Epithelial cell of proximal tubule (primary cell): ENCODE measurements around the gene RPL19. TPM values are rescaled to one million over a fixed set of nuclear protein-coding genes. Genes with fewer than 3 reads are reported as not detected.

Experiments used
- DNase-seq: peaks from one replicate; pipeline ENCODE4 v3.0.0-alpha.2; 2011; ENCODE audit warnings: low read depth
- H3K4me3 ChIP-seq: 2 replicates; pipeline ENCODE4 v1.5.1; 2011; ENCODE audit warnings: low read depth, mild to moderate bottlenecking, low read length
- total RNA-seq: library from RNA; depleted of rRNA; stranded (reverse); fragments of >200 nt; gene quantifications from 2 replicates; pipeline ENCODE4 v1.2.3, GENCODE V29; 2015
- TF ChIP-seq, protein P1 (sequence below): conservative IDR thresholded peaks from 2 replicates; pipeline ENCODE4 v1.5.1; 2012; ENCODE audit warnings: low read depth, mild to moderate bottlenecking, low read length

The RPL19 gene
- total RNA-seq, 1 donor from 2014 or later, result 2,474 TPM

DNA sequence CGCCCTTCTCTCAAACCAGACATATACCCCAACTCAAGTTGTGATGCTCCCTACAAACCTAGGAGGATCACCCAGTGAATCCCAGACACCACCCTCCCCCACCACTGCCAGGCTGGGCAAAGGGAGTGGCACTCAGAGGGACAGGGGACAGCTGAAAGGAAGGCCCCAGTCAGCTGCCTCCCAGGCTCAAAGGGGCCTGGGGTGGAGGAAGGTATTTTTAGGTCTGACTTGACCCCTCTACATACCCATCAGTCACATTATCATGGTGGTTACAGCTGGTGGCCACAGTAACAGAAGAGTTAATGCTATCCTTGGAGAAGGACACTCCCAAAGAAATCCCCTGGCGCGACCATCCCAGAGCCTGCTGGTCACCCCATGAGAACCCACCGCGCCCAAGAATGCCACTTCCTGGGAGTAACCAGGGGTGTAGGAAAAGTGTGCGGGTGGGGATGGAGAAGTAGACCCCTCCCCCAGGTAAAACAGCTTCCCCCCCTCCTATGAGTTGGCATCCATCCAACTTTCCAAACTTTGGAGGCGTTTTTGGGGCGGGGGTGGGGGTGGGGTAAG is 3.8 kb upstream of the RPL19 start:
- TF ChIP-seq, protein P1, sequence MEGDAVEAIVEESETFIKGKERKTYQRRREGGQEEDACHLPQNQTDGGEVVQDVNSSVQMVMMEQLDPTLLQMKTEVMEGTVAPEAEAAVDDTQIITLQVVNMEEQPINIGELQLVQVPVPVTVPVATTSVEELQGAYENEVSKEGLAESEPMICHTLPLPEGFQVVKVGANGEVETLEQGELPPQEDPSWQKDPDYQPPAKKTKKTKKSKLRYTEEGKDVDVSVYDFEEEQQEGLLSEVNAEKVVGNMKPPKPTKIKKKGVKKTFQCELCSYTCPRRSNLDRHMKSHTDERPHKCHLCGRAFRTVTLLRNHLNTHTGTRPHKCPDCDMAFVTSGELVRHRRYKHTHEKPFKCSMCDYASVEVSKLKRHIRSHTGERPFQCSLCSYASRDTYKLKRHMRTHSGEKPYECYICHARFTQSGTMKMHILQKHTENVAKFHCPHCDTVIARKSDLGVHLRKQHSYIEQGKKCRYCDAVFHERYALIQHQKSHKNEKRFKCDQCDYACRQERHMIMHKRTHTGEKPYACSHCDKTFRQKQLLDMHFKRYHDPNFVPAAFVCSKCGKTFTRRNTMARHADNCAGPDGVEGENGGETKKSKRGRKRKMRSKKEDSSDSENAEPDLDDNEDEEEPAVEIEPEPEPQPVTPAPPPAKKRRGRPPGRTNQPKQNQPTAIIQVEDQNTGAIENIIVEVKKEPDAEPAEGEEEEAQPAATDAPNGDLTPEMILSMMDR, result no peak
- no peak for DNase-seq
- peak overlapping the region; percentile 78 for H3K4me3 ChIP-seq

DNA sequence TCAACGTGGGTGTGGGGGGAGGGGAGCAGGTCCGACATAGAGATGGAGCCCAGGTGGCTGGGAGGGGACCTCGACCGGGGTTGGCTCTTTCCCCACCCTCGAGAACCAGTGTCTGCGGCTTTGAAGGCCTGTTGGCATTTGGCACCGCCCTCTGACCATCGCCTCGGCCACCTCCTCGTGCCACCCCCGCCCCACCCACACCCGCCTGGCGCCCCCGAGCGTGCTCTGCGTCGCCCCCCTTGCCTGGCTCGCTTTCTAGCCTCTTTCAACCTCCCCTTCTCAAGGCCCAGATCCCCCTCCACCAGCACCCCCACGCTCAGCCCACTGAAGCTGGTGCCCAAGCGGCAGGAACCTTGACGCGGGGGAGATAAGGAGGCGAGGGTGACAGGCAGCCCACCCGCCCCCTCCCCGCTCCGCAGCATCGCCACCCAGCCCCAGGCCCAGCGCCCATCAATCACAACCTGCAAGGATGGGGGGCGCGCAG is 3.2 kb upstream of the RPL19 start:
- no peak for DNase-seq
- peak overlapping the region; percentile 78 for H3K4me3 ChIP-seq
- TF ChIP-seq, protein P1, result no peak

DNA sequence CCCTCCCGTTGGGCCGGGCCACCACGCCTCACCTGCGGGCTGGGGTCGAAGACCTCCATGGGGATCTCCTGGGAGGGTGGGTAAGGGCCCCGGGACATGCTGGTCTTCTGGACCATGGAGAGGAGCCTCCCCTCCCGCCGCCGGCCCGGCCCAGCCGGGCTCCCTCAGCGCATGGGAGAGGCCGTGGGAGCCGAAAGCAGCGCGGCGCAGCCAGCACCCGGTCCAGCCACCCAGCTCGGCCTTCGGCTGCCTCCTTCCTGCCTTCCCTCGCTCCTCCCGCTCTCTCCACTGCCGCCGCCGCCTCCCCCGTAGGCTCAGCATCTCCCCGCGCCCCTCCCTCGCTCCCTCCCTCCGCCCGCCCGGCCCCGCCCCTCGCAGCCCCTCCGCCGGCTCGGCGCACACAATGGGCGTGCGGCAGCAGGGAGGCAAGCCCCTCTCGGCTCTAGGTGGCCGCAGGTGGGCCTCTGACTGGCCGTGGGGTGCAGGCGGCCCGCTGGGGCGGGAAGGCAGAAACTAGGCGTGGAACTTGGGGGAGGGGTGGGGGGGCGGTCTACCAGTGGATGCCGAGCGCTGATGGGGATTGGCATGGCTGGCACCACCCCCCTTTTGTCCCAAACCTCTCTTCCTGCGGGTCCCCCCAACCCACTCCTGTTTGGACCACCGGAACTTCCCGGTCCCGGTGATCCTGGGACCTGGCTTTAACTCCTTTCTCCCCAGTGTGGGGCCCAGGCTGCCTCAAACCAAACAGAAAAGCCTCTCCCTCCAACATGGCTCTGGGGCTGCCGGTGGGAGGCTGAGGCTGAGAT is 2.5 kb upstream of the RPL19 start, which contains the start of gene CACNB1:
Gene CACNB1, minus strand, starts transcription at position 290 of the 806 bp plus-strand sequence. Its CDS starts 174 bp downstream, at position 116.
- TF ChIP-seq, protein P1, result no peak
- H3K4me3 ChIP-seq, result peak within 1 kb of the TSS; percentile 78
- no peak for DNase-seq

DNA sequence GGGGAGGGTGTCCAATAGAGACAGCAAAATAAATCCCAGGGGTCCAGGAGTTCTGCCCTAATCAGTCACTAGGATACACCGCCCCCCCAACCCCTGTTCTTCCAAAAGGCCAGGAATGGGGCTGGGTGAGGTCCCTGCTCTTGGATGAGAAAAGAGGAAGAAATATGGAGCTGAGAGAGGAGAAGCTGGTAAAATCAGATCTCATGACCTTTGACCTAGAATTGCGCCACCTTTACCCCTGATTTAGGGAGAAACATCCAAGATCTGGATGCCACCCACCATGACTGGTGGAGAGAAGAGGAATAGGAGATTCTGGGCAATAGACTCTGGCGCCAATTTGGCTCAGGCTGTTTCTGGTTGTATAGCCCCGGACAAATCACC is 1.9 kb upstream of the RPL19 start:
- peak overlapping the region; percentile 78 for H3K4me3 ChIP-seq
- DNase-seq, result no peak
- TF ChIP-seq, protein P1, result no peak

DNA sequence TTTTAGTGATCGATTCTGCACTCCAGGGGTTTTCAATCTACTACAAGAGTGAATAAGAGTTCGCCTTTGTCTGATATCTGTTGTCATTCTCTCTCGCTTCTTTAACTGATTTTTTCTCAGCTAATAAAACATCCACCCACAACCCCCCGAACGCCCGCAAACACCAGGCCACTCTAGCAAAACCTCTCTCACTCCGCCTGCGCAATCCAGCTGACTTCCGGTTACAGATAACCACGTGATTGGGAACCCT is 338 bp upstream of the RPL19 start:
- H3K4me3 ChIP-seq, result peak overlapping the region; percentile 92
- TF ChIP-seq, protein P1, result no peak
- peak; percentile 83 for DNase-seq

DNA sequence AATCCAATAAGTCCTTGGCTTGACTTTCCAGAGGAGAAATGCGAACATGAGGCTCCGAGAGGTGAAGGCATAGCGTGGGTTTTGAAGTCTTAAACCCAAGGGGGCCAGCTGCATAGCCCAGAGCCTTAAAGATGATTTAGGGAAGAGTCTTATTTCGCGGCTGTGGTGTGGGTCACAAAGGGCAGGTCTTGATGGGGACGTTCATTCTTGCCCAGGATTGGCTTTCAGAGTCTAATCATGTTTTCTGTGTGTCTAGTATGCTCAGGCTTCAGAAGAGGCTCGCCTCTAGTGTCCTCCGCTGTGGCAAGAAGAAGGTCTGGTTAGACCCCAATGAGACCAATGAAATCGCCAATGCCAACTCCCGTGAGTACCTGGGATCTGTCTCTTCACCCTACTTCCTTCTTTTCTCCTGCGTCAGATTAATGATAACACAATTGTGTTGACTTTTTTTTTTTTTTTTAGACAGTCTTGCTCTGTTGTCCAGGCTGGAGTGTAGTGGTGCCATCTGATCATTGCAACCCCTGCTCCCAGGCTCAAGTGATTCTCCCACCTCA is 951 bp downstream of the RPL19 start:
- no peak for DNase-seq
- peak overlapping the region; percentile 92 for H3K4me3 ChIP-seq
- TF ChIP-seq, protein P1, result no peak
